PC-9 (cell line): ENCODE measurements around the gene KIF26B.

Source experiments
- EZH2 ChIP-seq: fragments of 200-600 bp; sonication (generic); IDR thresholded peaks from 2 replicates; pipeline ENCODE4 v1.8.0; 2017; ENCODE audit warnings: antibody characterized with exemption, low read depth
- TF ChIP-seq, protein P1 (sequence below): fragments of 200-600 bp; sonication (generic); conservative IDR thresholded peaks from 2 replicates; pipeline ENCODE4 v1.6.1; 2017; ENCODE audit warnings: mixed run types, antibody characterized with exemption, mild to moderate bottlenecking, moderate library complexity

DNA sequence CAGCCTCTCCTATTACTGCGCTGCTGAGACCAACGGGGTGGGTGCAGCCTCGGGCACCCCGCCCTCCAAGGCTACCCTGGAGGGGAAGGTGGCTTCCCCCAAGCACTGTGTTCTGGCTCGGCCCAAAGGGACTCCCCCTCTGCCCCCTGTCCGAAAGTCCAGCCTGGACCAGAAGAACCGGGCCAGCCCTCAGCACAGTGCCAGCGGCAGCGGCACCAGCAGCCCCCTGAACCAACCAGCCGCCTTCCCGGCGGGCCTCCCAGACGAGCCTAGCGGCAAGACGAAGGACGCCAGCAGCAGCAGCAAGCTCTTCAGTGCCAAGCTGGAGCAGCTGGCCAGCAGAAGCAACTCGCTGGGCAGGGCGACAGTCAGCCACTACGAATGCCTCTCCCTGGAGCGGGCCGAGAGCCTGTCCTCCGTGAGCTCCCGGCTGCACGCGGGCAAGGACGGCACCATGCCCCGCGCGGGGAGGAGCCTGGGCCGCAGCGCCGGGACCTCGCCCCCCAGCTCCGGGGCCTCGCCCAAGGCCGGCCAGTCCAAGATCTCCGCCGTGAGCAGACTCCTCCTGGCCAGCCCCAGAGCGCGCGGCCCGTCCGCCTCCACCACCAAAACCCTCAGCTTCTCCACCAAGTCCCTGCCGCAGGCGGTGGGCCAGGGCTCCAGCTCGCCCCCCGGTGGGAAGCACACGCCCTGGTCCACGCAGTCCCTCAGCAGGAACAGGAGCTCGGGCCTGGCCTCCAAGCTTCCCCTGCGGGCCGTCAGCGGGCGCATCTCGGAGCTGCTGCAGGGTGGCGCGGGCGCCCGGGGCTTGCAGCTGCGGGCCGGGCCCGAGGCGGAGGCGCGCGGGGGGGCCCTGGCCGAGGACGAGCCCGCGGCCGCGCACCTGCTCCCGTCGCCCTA, 533.1 kb downstream of the KIF26B start:
- TF ChIP-seq EZH2: no peak
- TF ChIP-seq, protein P1, sequence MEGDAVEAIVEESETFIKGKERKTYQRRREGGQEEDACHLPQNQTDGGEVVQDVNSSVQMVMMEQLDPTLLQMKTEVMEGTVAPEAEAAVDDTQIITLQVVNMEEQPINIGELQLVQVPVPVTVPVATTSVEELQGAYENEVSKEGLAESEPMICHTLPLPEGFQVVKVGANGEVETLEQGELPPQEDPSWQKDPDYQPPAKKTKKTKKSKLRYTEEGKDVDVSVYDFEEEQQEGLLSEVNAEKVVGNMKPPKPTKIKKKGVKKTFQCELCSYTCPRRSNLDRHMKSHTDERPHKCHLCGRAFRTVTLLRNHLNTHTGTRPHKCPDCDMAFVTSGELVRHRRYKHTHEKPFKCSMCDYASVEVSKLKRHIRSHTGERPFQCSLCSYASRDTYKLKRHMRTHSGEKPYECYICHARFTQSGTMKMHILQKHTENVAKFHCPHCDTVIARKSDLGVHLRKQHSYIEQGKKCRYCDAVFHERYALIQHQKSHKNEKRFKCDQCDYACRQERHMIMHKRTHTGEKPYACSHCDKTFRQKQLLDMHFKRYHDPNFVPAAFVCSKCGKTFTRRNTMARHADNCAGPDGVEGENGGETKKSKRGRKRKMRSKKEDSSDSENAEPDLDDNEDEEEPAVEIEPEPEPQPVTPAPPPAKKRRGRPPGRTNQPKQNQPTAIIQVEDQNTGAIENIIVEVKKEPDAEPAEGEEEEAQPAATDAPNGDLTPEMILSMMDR: no peak
